ENCODE data around the gene GPBP1. TPM values are rescaled to one million over a fixed set of nuclear protein-coding genes. Genes with fewer than 3 reads are reported as not detected.

GPBP1 gene
- total RNA-seq, 2 experiments from 2014 or later: 77.0 to 99.2 TPM

- TF ChIP-seq EZH2phosphoT487 (IDR thresholded peaks at IDR 0.05; ENCODE audit: borderline replicate concordance, low read depth, low read length): no peak
- no peak for TF ChIP-seq CTCF (conservative IDR thresholded peaks at IDR 0.05; ENCODE audit: low read length)
- BruUV-seq (replicated peaks): no TSS peak
- peak overlapping the region; percentile 93 for H3K4me3 ChIP-seq (ENCODE audit: low read depth, low read length, poor library complexity, severe bottlenecking)
- H4K20me1 ChIP-seq (ENCODE audit: insufficient read depth, low read length): peaks cover 44% of the 10 kb centered on the region
- ChIA-PET POLR2A (interaction anchor here (0.6 to 1.1 kb wide), 4 partner anchors 9 to 138 kb away, joined by 5 to 9 read pairs (median 6); no protein-coding TSS in a partner anchor), CTCF (ENCODE audit: unreplicated experiment) (interaction anchor here (0.5 kb wide), 1 partner anchor 681 kb away, joined by 3 read pairs; no protein-coding TSS in a partner anchor)
- H3K79me2 ChIP-seq (ENCODE audit: insufficient read depth, low read depth, low read length): peaks cover 68% of the 10 kb centered on the region
- H3K9me2 ChIP-seq (ENCODE audit: insufficient read depth, low read length): no peaks in the 10 kb centered on the region
- intact Hi-C loops (cut with micrococcal nuclease; ENCODE audit: unreplicated experiment): loop anchor here (10.0 kb wide), 1 partner anchor 490 kb away; no protein-coding TSS in a partner anchor
- H3K4me2 ChIP-seq (ENCODE audit: low read length): peak overlapping the region; percentile 75
- H2AFZ ChIP-seq (ENCODE audit: low read length): peak overlapping the region; percentile 97; the same call in 1 of the 2 replicates
- peaks cover 13% of the 10 kb centered on the region for H3K4me1 ChIP-seq (ENCODE audit: insufficient read depth, low read length, poor library complexity, severe bottlenecking)
- DNase-seq (ENCODE audit: low spot score): peak; percentile 69
- H3K36me3 ChIP-seq (ENCODE audit: insufficient read depth, low read length): peaks cover 40% of the 10 kb centered on the region
- H3K9me3 ChIP-seq (ENCODE audit: low read length): no peaks in the 10 kb centered on the region
- peak overlapping the region; percentile 93 for H3K27ac ChIP-seq (ENCODE audit: low read depth, low read length, poor library complexity, severe bottlenecking)
Measured at GRCh38 chr5:57174128-57174889, 450 bp downstream of the GPBP1 start.

GRCh38 chr5:57174890-57175510, 1.1 kb downstream of the GPBP1 start:
- no peak for DNase-seq (ENCODE audit: low spot score)
- Histone ChIP-seq H3K36me3 (ENCODE audit: insufficient read depth, low read length) (peaks cover 47% of the 10 kb centered on the region), H3K9me3 (ENCODE audit: low read length) (no peaks in the 10 kb centered on the region), H3K4me2 (ENCODE audit: low read length) (peak overlapping the region; percentile 75), H3K79me2 (ENCODE audit: insufficient read depth, low read depth, low read length) (peaks cover 75% of the 10 kb centered on the region), H3K27ac (ENCODE audit: low read depth, low read length, poor library complexity, severe bottlenecking) (peak overlapping the region; percentile 93), H3K4me1 (ENCODE audit: insufficient read depth, low read length, poor library complexity, severe bottlenecking) (peaks cover 20% of the 10 kb centered on the region), H2AFZ (ENCODE audit: low read length) (no peak overlapping the region), H4K20me1 (ENCODE audit: insufficient read depth, low read length) (peaks cover 51% of the 10 kb centered on the region), H3K9me2 (ENCODE audit: insufficient read depth, low read length) (no peaks in the 10 kb centered on the region), H3K4me3 (ENCODE audit: low read depth, low read length, poor library complexity, severe bottlenecking) (peak overlapping the region; percentile 93)
- no peak for TF ChIP-seq EZH2phosphoT487 (IDR thresholded peaks at IDR 0.05; ENCODE audit: borderline replicate concordance, low read depth, low read length)
- TF ChIP-seq CTCF (conservative IDR thresholded peaks at IDR 0.05; ENCODE audit: low read length): no peak
- BruUV-seq (replicated peaks): no TSS peak
- intact Hi-C loops (cut with micrococcal nuclease; ENCODE audit: unreplicated experiment): loop anchor here (10.0 kb wide), 1 partner anchor 490 kb away; no protein-coding TSS in a partner anchor
- ChIA-PET POLR2A (interaction anchor here (0.6 to 3.1 kb wide), 3 partner anchors 16 to 1239 kb away, joined by 5 to 30 read pairs (median 6); no protein-coding TSS in a partner anchor), CTCF (ENCODE audit: unreplicated experiment) (no interaction called here)
